Measurements from ENCODE around the gene CALN1. TPM values are rescaled to one million over a fixed set of nuclear protein-coding genes. Genes with fewer than 3 reads are reported as not detected.

CALN1 gene
- total RNA-seq, 2 donors from 2014 or later, result 4.3 to 6.9 TPM

DNA sequence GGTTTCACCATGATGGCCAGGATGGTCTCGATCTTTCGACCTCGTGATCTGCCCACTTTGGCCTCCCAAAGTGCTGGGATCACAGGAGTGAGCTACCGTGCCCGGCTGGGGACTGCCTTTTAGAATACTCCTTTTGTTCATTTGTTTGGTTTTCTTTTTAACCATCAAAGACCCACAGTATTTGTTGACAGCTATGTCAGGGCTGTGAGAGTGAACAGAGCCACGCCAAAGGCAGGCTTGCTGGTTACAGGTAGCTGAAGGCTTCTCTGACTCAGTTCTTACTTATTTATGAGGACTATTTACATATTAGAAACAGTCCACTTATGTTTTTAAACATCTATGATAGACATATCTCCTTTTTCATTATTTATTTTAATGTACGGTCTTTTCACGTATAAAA, 544.5 kb downstream of the CALN1 start:
- 92 to 94% methylated on average over 5 to 8 of the region's 8 CpGs for WGBS, 2 experiments (ENCODE audit: insufficient coverage in 1 of 2, insufficient read length in 1 of 2)
- no peak overlapping the region for H3K27ac Mint-ChIP-seq

GRCh38 chr7:71865172-71865571, 547.0 kb downstream of the CALN1 start:
- H3K9me3 Mint-ChIP-seq, result peaks cover 2% of the 10 kb centered on the region
- Histone ChIP-seq H3K27me3 (ENCODE audit: control insufficient read depth, insufficient read depth, low read length, poor library complexity, severe bottlenecking) (no peaks in the 10 kb centered on the region), H3K9me3 (ENCODE audit: control insufficient read depth, low read length) (no peaks in the 10 kb centered on the region), H3K9ac (ENCODE audit: extremely low read depth, low read length, poor library complexity, severe bottlenecking) (no peak overlapping the region), H3K27ac (ENCODE audit: low read depth, low read length) (no peak overlapping the region), H3K36me3 (ENCODE audit: control insufficient read depth, insufficient read depth, low read length) (no peaks in the 10 kb centered on the region), H3K4me3 (ENCODE audit: low read length) (no peak overlapping the region), H3K4me1 (ENCODE audit: control insufficient read depth, insufficient read depth, low read length) (no peaks in the 10 kb centered on the region)
- no peaks in the 10 kb centered on the region for H3K36me3 Mint-ChIP-seq (ENCODE audit: low read depth)
- no peaks in the 10 kb centered on the region for H3K4me1 Mint-ChIP-seq
- no peaks in the 10 kb centered on the region for H3K27me3 Mint-ChIP-seq (ENCODE audit: insufficient read depth)
- no peak for DNase-seq
- no peak for TF ChIP-seq CTCF (conservative IDR thresholded peaks at IDR 0.05)
- no peak overlapping the region for H3K27ac Mint-ChIP-seq
- no peak overlapping the region for H3K4me3 Mint-ChIP-seq
- WGBS, 2 experiments (ENCODE audit: insufficient coverage in 1 of 2, insufficient read length in 1 of 2), result 87 to 94% methylated on average over 6 of the region's 6 CpGs

More for the DNA sequence above, 544.5 kb downstream of the CALN1 start:
- no peak for DNase-seq
- no peaks in the 10 kb centered on the region for H3K36me3 ChIP-seq (ENCODE audit: control insufficient read depth, insufficient read depth, low read length)
- H3K27me3 ChIP-seq (ENCODE audit: control insufficient read depth, insufficient read depth, low read length, poor library complexity, severe bottlenecking), result no peaks in the 10 kb centered on the region
- no peak overlapping the region for H3K27ac ChIP-seq (ENCODE audit: low read depth, low read length)
- no peak overlapping the region for H3K9ac ChIP-seq (ENCODE audit: extremely low read depth, low read length, poor library complexity, severe bottlenecking)
- no peaks in the 10 kb centered on the region for H3K4me1 Mint-ChIP-seq
- H3K9me3 ChIP-seq (ENCODE audit: control insufficient read depth, low read length), result no peaks in the 10 kb centered on the region
- no peaks in the 10 kb centered on the region for H3K4me1 ChIP-seq (ENCODE audit: control insufficient read depth, insufficient read depth, low read length)
- H3K36me3 Mint-ChIP-seq (ENCODE audit: low read depth), result no peaks in the 10 kb centered on the region
- H3K4me3 Mint-ChIP-seq, result no peak overlapping the region
- H3K4me3 ChIP-seq (ENCODE audit: low read length), result no peak overlapping the region
- no peak for TF ChIP-seq CTCF (conservative IDR thresholded peaks at IDR 0.05)
- H3K9me3 Mint-ChIP-seq, result peaks cover 2% of the 10 kb centered on the region
- no peaks in the 10 kb centered on the region for H3K27me3 Mint-ChIP-seq (ENCODE audit: insufficient read depth)

DNA sequence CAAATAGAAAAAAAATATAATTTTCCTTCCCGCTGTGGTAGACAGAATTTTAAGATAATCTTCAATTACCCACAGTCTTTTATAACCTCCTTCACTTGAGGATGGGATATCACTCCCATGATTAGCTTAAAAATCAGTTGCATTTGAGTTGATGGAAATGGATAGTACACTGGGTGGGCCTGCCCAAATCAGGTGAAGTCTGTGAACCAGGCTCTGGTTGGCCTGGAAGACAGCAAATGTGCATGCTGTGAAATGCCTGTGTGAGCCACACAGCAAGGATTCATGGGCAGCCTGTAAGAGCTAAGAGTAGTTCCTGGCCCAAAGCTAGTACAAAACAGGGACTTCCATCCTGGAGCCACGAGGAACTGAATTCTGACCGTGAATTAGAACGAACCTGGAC, 548.0 kb downstream of the CALN1 start:
- Mint-ChIP-seq H3K4me3 (no peak overlapping the region), H3K27ac (no peak overlapping the region), H3K27me3 (ENCODE audit: insufficient read depth) (no peaks in the 10 kb centered on the region), H3K36me3 (ENCODE audit: low read depth) (no peaks in the 10 kb centered on the region), H3K9me3 (peaks cover 2% of the 10 kb centered on the region), H3K4me1 (no peaks in the 10 kb centered on the region)
- H3K4me1 ChIP-seq (ENCODE audit: control insufficient read depth, insufficient read depth, low read length), result no peaks in the 10 kb centered on the region
- DNase-seq, result no peak
- H3K9me3 ChIP-seq (ENCODE audit: control insufficient read depth, low read length), result no peaks in the 10 kb centered on the region
- H3K9ac ChIP-seq (ENCODE audit: extremely low read depth, low read length, poor library complexity, severe bottlenecking), result no peak overlapping the region
- no peak overlapping the region for H3K27ac ChIP-seq (ENCODE audit: low read depth, low read length)
- no peaks in the 10 kb centered on the region for H3K36me3 ChIP-seq (ENCODE audit: control insufficient read depth, insufficient read depth, low read length)
- no peaks in the 10 kb centered on the region for H3K27me3 ChIP-seq (ENCODE audit: control insufficient read depth, insufficient read depth, low read length, poor library complexity, severe bottlenecking)
- TF ChIP-seq CTCF (conservative IDR thresholded peaks at IDR 0.05), result no peak
- H3K4me3 ChIP-seq (ENCODE audit: low read length), result no peak overlapping the region
- WGBS, 2 experiments (ENCODE audit: insufficient coverage in 1 of 2, insufficient read length in 1 of 2), result 90 to 95% methylated on average over 3 to 4 of the region's 4 CpGs

Measured in endodermal cell (in vitro differentiated cells).